ENCODE results near the gene FMN2.
A peak's percentile ranks its signal among the peaks of the same experiment; 100 is the strongest.

FMN2 gene

GRCh38 chr1:240094041-240094722, 2.5 kb downstream of the FMN2 start:
- intact Hi-C loops (cut with DNase I) = loop anchor here (10.0 kb wide), 1 partner anchor 51 kb away; no protein-coding TSS in a partner anchor
- no peak for DNase-seq

GRCh38 chr1:240096974-240097373, 5.3 kb downstream of the FMN2 start:
- no peak for DNase-seq

GRCh38 chr1:240098534-240098933, 6.9 kb downstream of the FMN2 start:
- intact Hi-C loops (cut with DNase I) = loop anchor here (10.0 kb wide), 1 partner anchor 46 kb away; no protein-coding TSS in a partner anchor
- DNase-seq = no peak

More at GRCh38 chr1:240096974-240097373, 5.3 kb downstream of the FMN2 start:
- intact Hi-C loops (cut with DNase I) = loop anchor here (10.0 kb wide), 1 partner anchor 48 kb away; no protein-coding TSS in a partner anchor

GRCh38 chr1:240099329-240099728, 7.6 kb downstream of the FMN2 start:
- intact Hi-C loops (cut with DNase I) = loop anchor here (10.0 kb wide), 1 partner anchor 45 kb away; no protein-coding TSS in a partner anchor
- peak in 2 of 10 donors; percentile 72 for DNase-seq

GRCh38 chr1:240099748-240100147, 8.1 kb downstream of the FMN2 start:
- no peak for DNase-seq
- intact Hi-C loops (cut with DNase I) = loop anchor here (10.0 kb wide), 1 partner anchor 45 kb away; no protein-coding TSS in a partner anchor

- intact Hi-C loops (cut with DNase I) = no loop called here
Observed at GRCh38 chr1:240100371-240100934, 8.8 kb downstream of the FMN2 start.

GRCh38 chr1:240101306-240101705, 9.6 kb downstream of the FMN2 start:
- DNase-seq = peak in 1 of 10 donors; percentile 59
- intact Hi-C loops (cut with DNase I) = no loop called here

More at GRCh38 chr1:240100371-240100934, 8.8 kb downstream of the FMN2 start:
- DNase-seq = no peak

- intact Hi-C loops (cut with DNase I) = no loop called here
- no peak for DNase-seq
Observed at GRCh38 chr1:240101737-240102136, 10.1 kb downstream of the FMN2 start.

GRCh38 chr1:240104672-240105071, 13.0 kb downstream of the FMN2 start:
- DNase-seq = no peak
- intact Hi-C loops (cut with DNase I) = no loop called here

- DNase-seq = no peak
- intact Hi-C loops (cut with DNase I) = no loop called here
Observed at GRCh38 chr1:240107058-240107684, 15.5 kb downstream of the FMN2 start.

- DNase-seq = no peak
- intact Hi-C loops (cut with DNase I) = no loop called here
Observed at GRCh38 chr1:240109130-240109529, 17.4 kb downstream of the FMN2 start.

GRCh38 chr1:240109920-240110636, 18.4 kb downstream of the FMN2 start:
- intact Hi-C loops (cut with DNase I) = no loop called here
- peak in 2 of 10 donors; percentile 29 to 38 for DNase-seq

- DNase-seq = no peak
- intact Hi-C loops (cut with DNase I) = no loop called here
Observed at GRCh38 chr1:240111558-240111957, 19.9 kb downstream of the FMN2 start.

GRCh38 chr1:240114222-240114621, 22.5 kb downstream of the FMN2 start:
- no peak for DNase-seq
- intact Hi-C loops (cut with DNase I) = no loop called here

GRCh38 chr1:240115831-240116230, 24.1 kb downstream of the FMN2 start:
- intact Hi-C loops (cut with DNase I) = no loop called here
- no peak for DNase-seq

- intact Hi-C loops (cut with DNase I) = no loop called here
- DNase-seq = no peak
Observed at GRCh38 chr1:240116831-240117769, 25.4 kb downstream of the FMN2 start.

- DNase-seq = no peak
- intact Hi-C loops (cut with DNase I) = no loop called here
Observed at GRCh38 chr1:240117930-240118329, 26.2 kb downstream of the FMN2 start.

GRCh38 chr1:240122639-240123613, 31.2 kb downstream of the FMN2 start:
- peak in 9 of 10 donors; percentile 23 to 91 (median 55) for DNase-seq
- intact Hi-C loops (cut with DNase I) = no loop called here

GRCh38 chr1:240126821-240127220, 35.1 kb downstream of the FMN2 start:
- intact Hi-C loops (cut with DNase I) = no loop called here
- DNase-seq = no peak

Data from posterior cingulate gyrus (tissue), 11 donors.